Gastrocnemius medialis (tissue), 4 donors: Measurements from ENCODE around the gene ASXL1. TPM values are rescaled to one million over a fixed set of nuclear protein-coding genes. Genes with fewer than 3 reads are reported as not detected.
A peak's percentile ranks its signal among the peaks of the same experiment; 100 is the strongest.

Experiments
- ATAC-seq, 2 donors: fragments of 150-250 bp; one replicate each; pipeline ENCODE4 v1.9.1; 2016
- DNase-seq, 2 donors: peaks; one replicate each; pipeline ENCODE4 v3.0.0-alpha.2; 2019
- H3K27ac ChIP-seq, 4 donors: fragments of 200-600 bp; sonication (generic); 1 replicate in 1 of 4; 2 replicates in 3 of 4; pipeline ENCODE4 v1.5.1; 2016 to 2018; ENCODE audit warnings: mild to moderate bottlenecking in 2 of 4, moderate library complexity in 1 of 4
- H3K27me3 ChIP-seq, 3 donors: fragments of 200-600 bp; sonication (generic) in 2 of 3; 1 replicate in 1 of 3; 2 replicates in 2 of 3; pipeline versions ENCODE4 v1.5.1 to v1.6.0; 2016 to 2019; ENCODE audit warnings: mild to moderate bottlenecking in 1 of 3, moderate library complexity in 1 of 3
- H3K36me3 ChIP-seq, 2 donors: fragments of 200-600 bp; sonication (generic) in 1 of 2; one replicate each; pipeline ENCODE4 v1.5.1; 2017 to 2018
- H3K4me1 ChIP-seq, 2 donors: fragments of 200-600 bp; sonication (generic) in 1 of 2; one replicate each; pipeline ENCODE4 v1.5.1; 2016 to 2017; ENCODE audit warnings: mild to moderate bottlenecking in 2 of 2
- H3K4me3 ChIP-seq, 4 donors: fragments of 200-600 bp; sonication (generic) in 3 of 4; 1 replicate in 1 of 4; 2 replicates in 3 of 4; pipeline ENCODE4 v1.5.1; 2016 to 2019; ENCODE audit warnings: mild to moderate bottlenecking in 2 of 4
- H3K9me3 ChIP-seq, 3 donors: fragments of 200-600 bp; sonication (generic) in 2 of 3; 1 replicate in 1 of 3; 2 replicates in 2 of 3; pipeline ENCODE4 v1.5.1; 2016 to 2019
- POLR2A ChIP-seq, 2 donors: fragments of 450-650 bp; IDR thresholded peaks; one replicate each; pipeline ENCODE4 v1.6.1; 2017; ENCODE audit warnings: antibody characterized with exemption in 2 of 2, mild to moderate bottlenecking in 2 of 2, moderate library complexity in 2 of 2
- in situ Hi-C, 4 donors: fragments of 200-750 bp; cut with MboI; loops; one replicate each; pipeline versions ENCODE4 v1.15.0 to v1.8.0; 2017; ENCODE audit warnings: low sequenced_read_pairs in 4 of 4
- intact Hi-C: fragments of 100-400 bp; cut with DNase I; formaldehyde crosslinking; loops from one replicate; pipeline ENCODE4 v1.15.1; 2023; ENCODE audit warnings: low total_unique reads
- total RNA-seq, 4 donors: library from RNA; depleted of rRNA; stranded (reverse); fragments of >200 nt; gene quantifications; one replicate each; pipeline versions ENCODE4 v1.1.0 to v1.2.3, GENCODE V29; 2016
- TF ChIP-seq, protein P1 (sequence below), 5 experiments: fragments of 450-650 bp in 3 of 5; fragments of 200-600 bp in 2 of 5; sonication (generic) in 2 of 5; IDR thresholded peaks in 4 of 5; conservative IDR thresholded peaks in 1 of 5; 1 replicate in 4 of 5; 2 replicates in 1 of 5; pipeline ENCODE4 v1.5.1; 2016 to 2019; ENCODE audit warnings: antibody characterized with exemption in 5 of 5, mild to moderate bottlenecking in 3 of 5, moderate library complexity in 3 of 5

ASXL1 gene
- total RNA-seq, 4 donors from 2014 or later = 21.8 to 36.6 (median 28.4) TPM

DNA sequence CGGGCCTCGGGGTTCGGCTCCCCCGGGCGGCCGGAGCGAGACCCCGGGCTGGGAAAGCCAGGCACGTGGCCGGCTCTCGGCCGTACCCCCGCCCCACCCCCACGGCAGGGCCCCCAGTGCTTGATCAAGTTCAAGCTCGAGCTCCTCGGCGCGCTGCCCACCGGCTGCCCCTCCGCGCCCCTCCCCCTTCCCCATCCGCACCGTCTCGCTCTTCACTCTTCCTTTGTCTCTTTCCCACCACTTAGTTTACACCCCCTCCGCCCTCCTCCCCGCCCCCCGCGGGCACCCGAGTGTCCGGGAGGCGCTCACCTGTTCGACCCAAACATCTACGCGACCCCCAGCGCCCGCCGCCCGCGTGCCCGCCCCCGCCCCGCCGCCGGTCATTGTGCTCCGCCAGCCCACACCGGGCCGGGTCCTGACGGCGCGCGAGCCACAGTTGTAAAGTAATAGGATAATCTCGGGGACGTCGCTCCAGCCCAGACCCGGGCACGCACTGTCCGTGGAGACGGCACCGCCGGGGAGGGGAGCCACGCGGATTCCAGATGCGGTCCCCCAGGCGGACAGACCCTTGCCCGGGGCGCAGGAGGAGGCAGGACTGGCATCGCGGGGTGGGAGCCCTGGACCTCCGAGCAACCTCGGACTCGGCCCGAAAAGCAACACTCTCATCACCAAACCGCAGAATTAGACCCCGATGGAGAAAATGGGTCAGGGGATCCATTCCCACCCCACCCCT lies 126.3 kb downstream of the ASXL1 start:
- ATAC-seq (no peak), DNase-seq (no peak)
- H3K27ac ChIP-seq = peak overlapping the region in 3 of 4 donors; percentile 54 to 72 (median 68)
- H3K4me1 ChIP-seq = peaks cover 5 to 17% of the 10 kb centered on the region in 2 donors
- no peaks in the 10 kb centered on the region for H3K36me3 ChIP-seq
- no peak for TF ChIP-seq POLR2A (IDR thresholded peaks at IDR 0.05)
- TF ChIP-seq, protein P1, sequence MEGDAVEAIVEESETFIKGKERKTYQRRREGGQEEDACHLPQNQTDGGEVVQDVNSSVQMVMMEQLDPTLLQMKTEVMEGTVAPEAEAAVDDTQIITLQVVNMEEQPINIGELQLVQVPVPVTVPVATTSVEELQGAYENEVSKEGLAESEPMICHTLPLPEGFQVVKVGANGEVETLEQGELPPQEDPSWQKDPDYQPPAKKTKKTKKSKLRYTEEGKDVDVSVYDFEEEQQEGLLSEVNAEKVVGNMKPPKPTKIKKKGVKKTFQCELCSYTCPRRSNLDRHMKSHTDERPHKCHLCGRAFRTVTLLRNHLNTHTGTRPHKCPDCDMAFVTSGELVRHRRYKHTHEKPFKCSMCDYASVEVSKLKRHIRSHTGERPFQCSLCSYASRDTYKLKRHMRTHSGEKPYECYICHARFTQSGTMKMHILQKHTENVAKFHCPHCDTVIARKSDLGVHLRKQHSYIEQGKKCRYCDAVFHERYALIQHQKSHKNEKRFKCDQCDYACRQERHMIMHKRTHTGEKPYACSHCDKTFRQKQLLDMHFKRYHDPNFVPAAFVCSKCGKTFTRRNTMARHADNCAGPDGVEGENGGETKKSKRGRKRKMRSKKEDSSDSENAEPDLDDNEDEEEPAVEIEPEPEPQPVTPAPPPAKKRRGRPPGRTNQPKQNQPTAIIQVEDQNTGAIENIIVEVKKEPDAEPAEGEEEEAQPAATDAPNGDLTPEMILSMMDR (IDR thresholded peaks at IDR 0.05 in 4 of 5, conservative IDR thresholded peaks at IDR 0.05 in 1 of 5) = no peak
- H3K27me3 ChIP-seq = no peaks in the 10 kb centered on the region
- H3K4me3 ChIP-seq = peak overlapping the region; percentile 59 to 80 (median 74)
- in situ Hi-C loops (no loop called here), intact Hi-C loops (loop anchor here (5.0 kb wide), 1 partner anchor 147 kb away; no protein-coding TSS in a partner anchor)
- no peaks in the 10 kb centered on the region for H3K9me3 ChIP-seq

DNA sequence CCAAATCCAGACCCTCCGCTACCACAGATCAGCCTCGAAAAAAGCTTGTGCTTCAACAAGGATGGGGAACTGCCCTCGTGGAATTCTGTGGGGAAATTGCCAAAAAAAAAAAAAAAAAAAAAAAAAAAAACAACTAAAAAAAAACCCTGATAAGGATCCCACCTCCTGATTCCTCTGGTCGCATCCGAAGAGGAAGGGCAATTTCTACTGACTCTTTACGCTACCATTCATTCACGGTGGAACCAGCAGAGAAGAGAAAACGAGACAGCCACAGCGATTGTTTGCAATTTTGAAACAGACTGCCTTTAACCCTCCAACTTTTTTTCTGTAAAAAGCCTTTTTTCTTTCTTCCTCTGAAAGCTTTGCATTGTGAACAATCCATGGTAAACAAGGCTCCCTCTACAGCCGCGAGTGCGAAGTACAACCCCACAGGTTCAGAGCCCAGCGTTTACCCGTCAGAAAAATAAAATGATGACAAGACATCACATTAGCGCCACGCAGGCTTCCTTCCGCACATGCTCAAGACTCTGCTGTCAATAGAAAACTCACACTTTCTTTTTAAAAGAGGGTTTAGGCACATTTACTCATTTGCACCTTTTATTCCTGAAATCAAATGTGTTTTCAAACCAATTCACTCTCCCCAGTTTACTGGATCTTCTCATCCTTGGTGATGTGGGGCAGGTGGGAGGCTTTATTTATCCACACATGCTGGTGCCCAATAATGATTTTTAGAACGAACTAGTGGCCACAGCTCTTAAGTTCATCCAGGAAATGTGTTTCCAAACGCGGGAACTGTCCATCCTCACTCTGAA lies 127.0 kb downstream of the ASXL1 start:
- peak; percentile 63 to 80 for ATAC-seq
- no peaks in the 10 kb centered on the region for H3K36me3 ChIP-seq
- no peaks in the 10 kb centered on the region for H3K27me3 ChIP-seq
- TF ChIP-seq, protein P1 (IDR thresholded peaks at IDR 0.05 in 4 of 5, conservative IDR thresholded peaks at IDR 0.05 in 1 of 5) = peak; percentile 45 to 83 (median 60)
- no peak for TF ChIP-seq POLR2A (IDR thresholded peaks at IDR 0.05)
- H3K27ac ChIP-seq = peak overlapping the region in 3 of 4 donors; percentile 54 to 72 (median 68)
- in situ Hi-C loops = no loop called here
- peak in 1 of 2 donors; percentile 57 for DNase-seq
- intact Hi-C loops = loop anchor here (5.0 kb wide), 1 partner anchor 148 kb away; no protein-coding TSS in a partner anchor
- peak overlapping the region; percentile 59 to 80 (median 74) for H3K4me3 ChIP-seq
- no peaks in the 10 kb centered on the region for H3K9me3 ChIP-seq
- peaks cover 5 to 17% of the 10 kb centered on the region in 2 donors for H3K4me1 ChIP-seq

DNA sequence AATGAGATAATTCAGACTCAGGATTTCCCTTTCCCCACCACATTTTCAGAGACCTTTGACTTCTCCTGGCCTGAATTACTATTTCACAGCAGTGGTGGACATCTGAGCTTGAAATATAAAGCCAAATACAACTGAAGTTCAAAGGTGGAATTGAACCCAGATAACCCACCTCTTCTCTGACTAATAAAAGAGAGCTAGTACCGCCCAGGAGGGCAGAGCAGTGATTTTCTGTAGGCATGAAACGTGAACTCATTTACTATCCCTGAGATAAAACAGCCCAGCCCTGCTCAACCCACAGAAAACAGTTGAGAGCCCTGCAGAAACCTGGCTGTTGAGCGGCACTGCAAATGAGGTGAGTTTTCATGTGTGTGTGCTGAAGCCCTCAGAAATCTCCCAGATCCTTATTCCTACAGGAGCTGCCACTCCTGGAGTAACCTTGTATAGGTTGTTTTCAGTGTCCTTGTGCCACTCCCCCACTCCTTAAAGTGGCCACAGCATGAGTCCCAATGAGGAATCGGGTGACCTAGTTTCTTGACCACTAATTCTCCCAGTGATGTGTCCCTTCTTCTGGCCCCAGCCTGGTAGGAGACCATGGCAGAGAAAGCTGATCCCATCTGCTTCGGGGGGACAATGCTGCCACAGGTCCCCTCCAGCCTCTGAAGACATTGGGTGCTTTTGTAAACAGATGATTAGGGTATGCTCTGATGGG lies 127.8 kb downstream of the ASXL1 start:
- in situ Hi-C loops (no loop called here), intact Hi-C loops (no loop called here)
- Histone ChIP-seq H3K27me3 (no peaks in the 10 kb centered on the region), H3K9me3 (no peaks in the 10 kb centered on the region), H3K27ac (no peak overlapping the region), H3K4me1 (peaks cover 2 to 14% of the 10 kb centered on the region in 2 donors), H3K36me3 (no peaks in the 10 kb centered on the region), H3K4me3 (no peak overlapping the region)
- TF ChIP-seq POLR2A (IDR thresholded peaks at IDR 0.05) = no peak
- TF ChIP-seq, protein P1 (IDR thresholded peaks at IDR 0.05 in 4 of 5, conservative IDR thresholded peaks at IDR 0.05 in 1 of 5) = no peak
- ATAC-seq (no peak), DNase-seq (no peak)

DNA sequence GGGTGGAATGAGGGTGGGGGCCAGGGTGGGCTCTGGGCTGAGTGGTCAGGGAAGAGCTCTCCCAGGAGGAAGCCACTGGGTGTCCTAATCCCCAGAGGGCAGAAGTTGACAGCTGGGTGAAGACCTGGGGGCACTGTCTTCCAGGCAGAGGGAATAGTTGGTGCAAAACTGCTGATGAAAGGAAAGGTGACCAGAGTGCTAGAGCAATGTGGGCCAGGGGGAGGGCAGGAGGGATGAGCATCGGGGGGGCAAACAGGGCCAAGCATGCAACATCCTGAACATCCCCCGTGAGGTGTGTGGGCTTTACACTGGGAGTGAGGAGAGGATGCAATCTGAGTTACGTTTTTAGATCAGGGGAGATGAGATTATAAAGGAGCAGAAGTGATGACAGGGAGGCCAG lies 129.2 kb downstream of the ASXL1 start:
- H3K36me3 ChIP-seq = no peaks in the 10 kb centered on the region
- no peak overlapping the region for H3K27ac ChIP-seq
- in situ Hi-C loops (no loop called here), intact Hi-C loops (no loop called here)
- no peaks in the 10 kb centered on the region for H3K27me3 ChIP-seq
- H3K4me3 ChIP-seq = no peak overlapping the region
- ATAC-seq (no peak), DNase-seq (no peak)
- TF ChIP-seq, protein P1 (IDR thresholded peaks at IDR 0.05 in 4 of 5, conservative IDR thresholded peaks at IDR 0.05 in 1 of 5) = no peak
- TF ChIP-seq POLR2A (IDR thresholded peaks at IDR 0.05) = no peak
- H3K4me1 ChIP-seq = peaks cover 0 to 14% of the 10 kb centered on the region in 2 donors
- H3K9me3 ChIP-seq = no peaks in the 10 kb centered on the region
